HG02852 (cell line): Measurements from ENCODE around the gene MS4A4A.

Source experiments
- ATAC-seq: cut with Tn5 transposase; IDR thresholded peaks from one replicate; pipeline ENCODE4 v1.9.1; 2021; ENCODE audit warnings: mild to moderate bottlenecking, moderate library complexity; ENCODE audit not compliant: unreplicated experiment

Gene MS4A4A

GRCh38 chr11:60345489-60345888 lies 65.0 kb downstream of the MS4A4A start:
- no peak for ATAC-seq

DNA sequence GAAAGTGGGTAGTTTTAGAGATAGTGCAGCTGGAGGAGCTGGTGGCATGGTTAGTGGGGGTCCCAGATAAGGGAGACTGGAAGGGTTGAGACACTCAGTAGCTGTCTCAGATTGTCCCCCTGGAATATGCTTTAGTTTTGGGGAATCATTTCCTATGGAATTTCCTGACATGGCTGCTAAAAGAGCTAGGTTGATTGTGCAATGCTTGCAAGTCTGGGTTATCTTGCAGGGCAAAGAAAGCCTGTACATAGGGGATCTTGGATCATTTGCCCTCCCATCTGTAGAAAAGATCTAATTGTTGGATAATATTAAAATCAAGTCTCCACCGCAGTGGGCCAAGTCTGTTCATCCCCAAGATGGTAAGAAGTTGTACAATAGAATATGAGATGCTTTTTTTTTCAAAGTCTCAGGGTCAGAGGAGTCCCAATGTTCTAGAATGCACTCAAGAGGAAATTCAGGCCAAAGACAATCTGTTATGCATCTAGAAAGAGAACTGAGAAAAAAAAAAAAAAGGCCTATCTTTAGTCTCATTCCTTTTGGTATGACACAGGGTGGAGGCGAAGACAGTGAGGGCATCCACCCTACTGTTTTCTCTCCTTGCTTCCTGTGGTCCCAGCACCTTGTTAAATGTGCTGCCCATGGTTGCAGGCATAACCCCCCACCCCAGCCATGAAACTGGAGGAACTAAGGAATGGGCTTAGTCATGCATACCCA lies 66.8 kb downstream of the MS4A4A start:
- ATAC-seq, result peak; percentile 75

GRCh38 chr11:60348116-60348515 lies 67.7 kb downstream of the MS4A4A start:
- ATAC-seq, result no peak

GRCh38 chr11:60349990-60350389 lies 69.5 kb downstream of the MS4A4A start:
- no peak for ATAC-seq

DNA sequence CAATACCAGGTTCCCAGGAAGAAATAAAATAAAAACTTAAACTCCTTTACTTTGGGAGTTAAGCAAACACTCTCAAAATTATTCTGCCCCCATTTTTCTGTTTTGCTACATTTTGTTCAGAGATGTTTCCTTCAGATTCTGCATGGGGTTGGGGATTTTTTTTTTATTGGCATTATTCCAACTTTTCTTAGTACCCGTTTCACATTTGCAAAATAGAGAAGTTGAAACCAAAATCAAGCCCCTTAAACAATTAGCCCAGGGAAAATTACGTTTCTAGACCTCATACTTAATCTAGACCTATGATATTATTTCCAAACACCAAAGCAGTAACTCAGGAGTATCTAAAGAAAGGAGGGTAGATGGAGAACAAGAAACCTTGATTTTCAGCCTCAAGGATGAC lies 77.3 kb downstream of the MS4A4A start:
- no peak for ATAC-seq
